ENCODE results near the gene KCTD3. TPM values are rescaled to one million over a fixed set of nuclear protein-coding genes. Genes with fewer than 3 reads are reported as not detected.

KCTD3 gene
- total and polyA plus RNA-seq, 2 donors (not counting 3 experiments of a cell fraction or from before 2014, with no cell fraction given) = 19.1 to 28.3 TPM

DNA sequence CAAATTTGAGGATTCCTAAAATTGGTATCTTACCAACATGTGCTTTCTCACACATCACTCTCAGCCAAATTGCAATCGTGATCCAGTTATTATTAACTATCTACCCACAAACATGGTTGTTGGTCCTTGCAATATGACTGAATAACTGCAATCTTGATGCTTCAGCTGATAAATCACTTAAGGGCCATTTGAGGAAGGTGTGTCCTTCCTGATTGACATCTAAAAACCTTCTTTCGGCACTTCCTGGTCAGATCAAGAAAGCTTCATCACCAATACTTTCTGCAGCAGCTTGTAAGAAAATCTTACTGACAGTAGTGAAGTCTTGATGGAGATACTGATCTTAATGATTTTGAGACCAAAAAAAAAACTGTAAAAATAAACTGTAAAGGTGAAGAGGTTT is 48.5 kb upstream of the KCTD3 start:
- H3K27ac ChIP-seq (ENCODE audit: insufficient read depth, low read depth, low read length) = no peak overlapping the region
- POLR2A ChIA-PET = no interaction called here
- no peaks in the 10 kb centered on the region for H3K36me3 ChIP-seq (ENCODE audit: control insufficient read depth in 2 of 2, extremely low read depth in 1 of 2, insufficient read depth in 2 of 2, low read length in 2 of 2)
- CTCF ChIA-PET = no interaction called here
- H3K79me2 ChIP-seq (ENCODE audit: control insufficient read depth, insufficient read depth, low read length) = no peaks in the 10 kb centered on the region
- FAIRE-seq = peak; percentile 18
- H3K4me1 ChIP-seq (ENCODE audit: control insufficient read depth, extremely low read depth, insufficient read depth, low read length) = no peaks in the 10 kb centered on the region
- H3K9ac ChIP-seq (replicated peaks; ENCODE audit: extremely low read depth, insufficient read depth, low read length) = no peak overlapping the region
- no peak overlapping the region for H2AFZ ChIP-seq (ENCODE audit: low read depth, low read length)
- no peak overlapping the region for H3K4me3 ChIP-seq (replicated peaks in 1 of 3; ENCODE audit: insufficient read depth in 1 of 3, low read depth in 1 of 3, low read length in 3 of 3)
- TF ChIP-seq MYC (IDR thresholded peaks at IDR 0.05; ENCODE audit: low read depth, low read length) (no peak), POLR2A (IDR thresholded peaks at IDR 0.05; ENCODE audit: low read depth, low read length) (no peak), JUN (IDR thresholded peaks at IDR 0.05; ENCODE audit: borderline replicate concordance, insufficient read depth, insufficient read length, low read depth) (no peak), EZH2 (IDR thresholded peaks at IDR 0.05; ENCODE audit: borderline replicate concordance, low read depth, low read length, severe bottlenecking) (no peak), POLR2AphosphoS5 (IDR thresholded peaks at IDR 0.05; ENCODE audit: insufficient read depth, low read depth, low read length) (no peak), FOS (IDR thresholded peaks at IDR 0.05; ENCODE audit: borderline replicate concordance, insufficient read depth, low read length) (no peak), GATA2 (IDR thresholded peaks at IDR 0.05; ENCODE audit: insufficient read depth, insufficient read length, low read depth, low read length) (no peak)
- TF ChIP-seq, protein P1, sequence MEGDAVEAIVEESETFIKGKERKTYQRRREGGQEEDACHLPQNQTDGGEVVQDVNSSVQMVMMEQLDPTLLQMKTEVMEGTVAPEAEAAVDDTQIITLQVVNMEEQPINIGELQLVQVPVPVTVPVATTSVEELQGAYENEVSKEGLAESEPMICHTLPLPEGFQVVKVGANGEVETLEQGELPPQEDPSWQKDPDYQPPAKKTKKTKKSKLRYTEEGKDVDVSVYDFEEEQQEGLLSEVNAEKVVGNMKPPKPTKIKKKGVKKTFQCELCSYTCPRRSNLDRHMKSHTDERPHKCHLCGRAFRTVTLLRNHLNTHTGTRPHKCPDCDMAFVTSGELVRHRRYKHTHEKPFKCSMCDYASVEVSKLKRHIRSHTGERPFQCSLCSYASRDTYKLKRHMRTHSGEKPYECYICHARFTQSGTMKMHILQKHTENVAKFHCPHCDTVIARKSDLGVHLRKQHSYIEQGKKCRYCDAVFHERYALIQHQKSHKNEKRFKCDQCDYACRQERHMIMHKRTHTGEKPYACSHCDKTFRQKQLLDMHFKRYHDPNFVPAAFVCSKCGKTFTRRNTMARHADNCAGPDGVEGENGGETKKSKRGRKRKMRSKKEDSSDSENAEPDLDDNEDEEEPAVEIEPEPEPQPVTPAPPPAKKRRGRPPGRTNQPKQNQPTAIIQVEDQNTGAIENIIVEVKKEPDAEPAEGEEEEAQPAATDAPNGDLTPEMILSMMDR (IDR thresholded peaks at IDR 0.05; ENCODE audit: extremely low read depth in 1 of 2, insufficient read depth in 1 of 2, low read depth in 1 of 2, low read length in 2 of 2) = no peak
- TF ChIP-seq, protein P2, sequence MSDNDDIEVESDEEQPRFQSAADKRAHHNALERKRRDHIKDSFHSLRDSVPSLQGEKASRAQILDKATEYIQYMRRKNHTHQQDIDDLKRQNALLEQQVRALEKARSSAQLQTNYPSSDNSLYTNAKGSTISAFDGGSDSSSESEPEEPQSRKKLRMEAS (IDR thresholded peaks at IDR 0.05; ENCODE audit: insufficient read depth, insufficient read length) = no peak
- no peak for DNase-seq (ENCODE audit: low read depth, low spot score)
- H3K9me1 ChIP-seq (replicated peaks; ENCODE audit: control insufficient read depth, extremely low read depth, insufficient read depth, low read length) = no peaks in the 10 kb centered on the region
- no peak overlapping the region for H3K4me2 ChIP-seq (ENCODE audit: insufficient read depth, low read length)
- intact Hi-C loops (cut with micrococcal nuclease) (no loop called here), dilution Hi-C loops (cut with MboI; ENCODE audit: extremely low pct_ligation_motif_present, low sequenced_read_pairs) (no loop called here)
- H3K27me3 ChIP-seq (ENCODE audit: control insufficient read depth in 2 of 2, insufficient read depth in 2 of 2, low read length in 2 of 2) = no peaks in the 10 kb centered on the region
- H3K9me3 ChIP-seq (replicated peaks; ENCODE audit: control insufficient read depth, insufficient read depth, low read length) = no peaks in the 10 kb centered on the region
- no TSS peak for BruUV-seq (replicated peaks)
- H4K20me1 ChIP-seq (replicated peaks; ENCODE audit: control insufficient read depth, extremely low read depth, insufficient read depth, low read length) = no peaks in the 10 kb centered on the region
